Endothelial cell of umbilical vein (primary cell): ENCODE data around the gene LITAF. TPM values are rescaled to one million over a fixed set of nuclear protein-coding genes. Genes with fewer than 3 reads are reported as not detected.

ENCODE experiments used
- BruUV-seq: library from RNA; stranded (reverse); fragments of 400-500 nt; replicated peaks from 2 replicates; lab custom pipeline; 2021; lab: Mats Ljungman, UMichigan
- CTCF ChIA-PET: fragments of 300-600, 350-600 bp; sonication (Branson Sonifier 250); formaldehyde crosslinking; loops from one replicate; lab custom pipeline; 2021; ENCODE audit warnings: antibody characterized with exemption, inconsistent platforms; lab: Charles Lee
- POLR2A ChIA-PET: fragments of 300-600, 350-600 bp; sonication (Branson Sonifier 250); formaldehyde crosslinking; loops from one replicate; lab custom pipeline; 2021; ENCODE audit warnings: antibody characterized with exemption, inconsistent platforms; lab: Charles Lee
- DNase-seq: peaks from one replicate; pipeline ENCODE4 v3.0.0-alpha.2; 2011; ENCODE audit warnings: low read depth, low spot score
- FAIRE-seq: peaks from 2 replicates; lab custom pipeline; 2011; peaks lifted over from hg19 to GRCh38; lab: Jason Lieb, UNC
- H2AFZ ChIP-seq: 2 replicates; pipeline ENCODE4 v1.6.0; 2012; ENCODE audit warnings: low read depth, low read length, control low read depth, inconsistent platforms
- H3K27ac ChIP-seq: 2 replicates; pipeline ENCODE4 v1.5.1; 2011; ENCODE audit warnings: low read depth, mild to moderate bottlenecking, control low read depth, low read length, moderate library complexity; ENCODE audit not compliant: insufficient read depth
- H3K27me3 ChIP-seq, 2 experiments: 2 replicates each; pipeline versions ENCODE4 v1.6.0 to v1.6.1; 2011; ENCODE audit warnings: low read length in 2 of 2, mixed read lengths in 1 of 2; ENCODE audit not compliant: control insufficient read depth in 2 of 2, insufficient read depth in 2 of 2
- H3K36me3 ChIP-seq, 2 experiments: 2 replicates in 1 of 2; 3 replicates in 1 of 2; pipeline ENCODE4 v1.5.1; 2011; ENCODE audit warnings: low read length in 2 of 2, mild to moderate bottlenecking in 1 of 2, moderate library complexity in 1 of 2; ENCODE audit not compliant: control insufficient read depth in 2 of 2, insufficient read depth in 2 of 2; ENCODE audit errors: extremely low read depth in 1 of 2
- H3K4me1 ChIP-seq: 3 replicates; pipeline ENCODE4 v1.5.1; 2011; ENCODE audit warnings: mild to moderate bottlenecking, low read length; ENCODE audit not compliant: control insufficient read depth, insufficient read depth; ENCODE audit errors: extremely low read depth
- H3K4me2 ChIP-seq: 2 replicates; pipeline ENCODE4 v1.6.1; 2011; ENCODE audit warnings: low read length, control low read depth, mixed read lengths; ENCODE audit not compliant: insufficient read depth
- H3K4me3 ChIP-seq, 3 experiments: fragments of 200-600 bp in 1 of 3; sonication (generic), shearing (Covaris generic) in 1 of 3; replicated peaks in 1 of 3; 2 replicates each; pipeline ENCODE4 v1.5.1; 2011 to 2016; ENCODE audit warnings: control low read depth in 3 of 3, low read length in 3 of 3, mild to moderate bottlenecking in 2 of 3, inconsistent platforms in 1 of 3, low read depth in 1 of 3, moderate library complexity in 1 of 3; ENCODE audit not compliant: insufficient read depth in 1 of 3
- H3K79me2 ChIP-seq: 2 replicates; pipeline ENCODE4 v1.6.0; 2012; ENCODE audit warnings: low read length, inconsistent platforms; ENCODE audit not compliant: control insufficient read depth, insufficient read depth
- H3K9ac ChIP-seq: replicated peaks from 2 replicates; pipeline ENCODE3; 2011; ENCODE audit warnings: low read length, control low read depth; ENCODE audit not compliant: insufficient read depth; ENCODE audit errors: extremely low read depth
- H3K9me1 ChIP-seq: replicated peaks from 3 replicates; pipeline ENCODE4 v1.6.0; 2011; ENCODE audit warnings: mild to moderate bottlenecking, low read length; ENCODE audit not compliant: control insufficient read depth, insufficient read depth; ENCODE audit errors: extremely low read depth
- H3K9me3 ChIP-seq: replicated peaks from 2 replicates; pipeline ENCODE4 v1.5.1; 2012; ENCODE audit warnings: low read length, inconsistent platforms; ENCODE audit not compliant: control insufficient read depth, insufficient read depth
- H4K20me1 ChIP-seq: replicated peaks from 2 replicates; pipeline ENCODE3; 2011; ENCODE audit warnings: mild to moderate bottlenecking, low read length; ENCODE audit not compliant: control insufficient read depth, insufficient read depth; ENCODE audit errors: extremely low read depth
- EZH2 ChIP-seq: IDR thresholded peaks from 2 replicates; pipeline ENCODE4 v1.6.1; 2012; ENCODE audit warnings: borderline replicate concordance, low read depth, mild to moderate bottlenecking, moderate library complexity, low read length, inconsistent platforms; ENCODE audit not compliant: severe bottlenecking
- FOS ChIP-seq: IDR thresholded peaks from 2 replicates; pipeline ENCODE4 v1.6.1; 2011; ENCODE audit warnings: mild to moderate bottlenecking, low read length, moderate library complexity, borderline replicate concordance; ENCODE audit not compliant: insufficient read depth
- GATA2 ChIP-seq: IDR thresholded peaks from 2 replicates; pipeline ENCODE4 v1.7.0; 2011; ENCODE audit warnings: low read depth, mild to moderate bottlenecking, moderate library complexity, mixed read lengths, low read length; ENCODE audit not compliant: insufficient read length, insufficient read depth
- JUN ChIP-seq: IDR thresholded peaks from 2 replicates; pipeline ENCODE4 v1.6.1; 2011; ENCODE audit warnings: borderline replicate concordance, low read depth; ENCODE audit not compliant: insufficient read length, insufficient read depth
- MYC ChIP-seq: IDR thresholded peaks from one replicate; pipeline ENCODE4 v1.6.1; 2011; ENCODE audit warnings: mild to moderate bottlenecking, low read depth, low read length
- POLR2A ChIP-seq: IDR thresholded peaks from 2 replicates; pipeline ENCODE4 v1.6.1; 2012; ENCODE audit warnings: low read depth, mild to moderate bottlenecking, control low read depth, low read length
- POLR2AphosphoS5 ChIP-seq: IDR thresholded peaks from 2 replicates; pipeline ENCODE4 v1.6.1; 2012; ENCODE audit warnings: low read depth, mild to moderate bottlenecking, control low read depth, low read length, moderate library complexity; ENCODE audit not compliant: insufficient read depth
- dilution Hi-C: fragments of 300-500 bp; cut with MboI; formaldehyde crosslinking; loops from one replicate; pipeline ENCODE4 v1.15.0; 2019; ENCODE audit warnings: low sequenced_read_pairs; ENCODE audit not compliant: extremely low pct_ligation_motif_present
- intact Hi-C: fragments of 100-400 bp; cut with micrococcal nuclease; formaldehyde crosslinking; loops from one replicate; pipeline ENCODE4 v1.10.0; 2022
- polyA plus RNA-seq, 4 experiments: library from polyadenylated mRNA; depleted of rRNA in 3 of 4; stranded (reverse) in 3 of 4; unstranded in 1 of 4; fragments of >200 nt; gene quantifications; 2 replicates each; pipeline versions ENCODE4 v1.2.1 to v1.2.3, GENCODE V29; 2011 to 2012; ENCODE audit warnings: missing spikeins in 1 of 4
- total RNA-seq: library from RNA; stranded (reverse); gene quantifications from 2 replicates; pipeline ENCODE4 v1.2.3, GENCODE V29; 2021
- TF ChIP-seq, protein P1 (sequence below): IDR thresholded peaks from 2 replicates; pipeline ENCODE4 v1.6.1; 2011; ENCODE audit not compliant: insufficient read depth, insufficient read length
- TF ChIP-seq, protein P2 (sequence below), 2 donors: IDR thresholded peaks; 1 replicate in 1 of 2; 2 replicates in 1 of 2; pipeline ENCODE4 v1.5.1; 2011; ENCODE audit warnings: low read length in 2 of 2, mild to moderate bottlenecking in 2 of 2, moderate library complexity in 2 of 2, control low read depth in 1 of 2, inconsistent platforms in 1 of 2, low read depth in 1 of 2; ENCODE audit not compliant: insufficient read depth in 1 of 2; ENCODE audit errors: extremely low read depth in 1 of 2

LITAF gene
- total and polyA plus RNA-seq, 2 donors (not counting 3 experiments of a cell fraction or from before 2014, with no cell fraction given), result 15.2 to 27.2 TPM

DNA sequence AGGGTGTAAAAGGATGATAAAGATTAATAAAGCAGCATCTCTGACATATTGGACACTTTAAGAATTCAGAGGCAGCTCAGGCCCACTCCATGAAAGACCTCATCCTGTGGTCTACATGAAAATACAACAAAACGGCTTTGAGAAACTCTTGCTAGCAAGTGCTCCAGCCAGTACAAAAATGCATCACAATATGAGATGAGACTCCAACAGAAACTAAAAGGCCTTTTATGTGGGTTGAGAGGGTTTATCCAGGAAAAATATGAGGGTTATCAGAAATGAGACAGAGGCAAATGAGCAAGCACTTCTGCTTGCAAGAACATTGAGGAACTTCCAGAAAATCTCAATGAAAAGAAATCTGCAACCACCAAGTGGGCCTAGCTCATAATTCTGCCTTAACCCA lies 65.7 kb downstream of the LITAF start:
- no peak overlapping the region for H3K9ac ChIP-seq
- no peaks in the 10 kb centered on the region for H4K20me1 ChIP-seq
- no peak overlapping the region for H2AFZ ChIP-seq
- intact Hi-C loops, result no loop called here
- TF ChIP-seq, protein P1, sequence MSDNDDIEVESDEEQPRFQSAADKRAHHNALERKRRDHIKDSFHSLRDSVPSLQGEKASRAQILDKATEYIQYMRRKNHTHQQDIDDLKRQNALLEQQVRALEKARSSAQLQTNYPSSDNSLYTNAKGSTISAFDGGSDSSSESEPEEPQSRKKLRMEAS, result no peak
- no peak for TF ChIP-seq JUN
- TF ChIP-seq EZH2, result no peak
- TF ChIP-seq POLR2A, result no peak
- no peak for TF ChIP-seq FOS
- TF ChIP-seq MYC, result no peak
- TF ChIP-seq, protein P2, sequence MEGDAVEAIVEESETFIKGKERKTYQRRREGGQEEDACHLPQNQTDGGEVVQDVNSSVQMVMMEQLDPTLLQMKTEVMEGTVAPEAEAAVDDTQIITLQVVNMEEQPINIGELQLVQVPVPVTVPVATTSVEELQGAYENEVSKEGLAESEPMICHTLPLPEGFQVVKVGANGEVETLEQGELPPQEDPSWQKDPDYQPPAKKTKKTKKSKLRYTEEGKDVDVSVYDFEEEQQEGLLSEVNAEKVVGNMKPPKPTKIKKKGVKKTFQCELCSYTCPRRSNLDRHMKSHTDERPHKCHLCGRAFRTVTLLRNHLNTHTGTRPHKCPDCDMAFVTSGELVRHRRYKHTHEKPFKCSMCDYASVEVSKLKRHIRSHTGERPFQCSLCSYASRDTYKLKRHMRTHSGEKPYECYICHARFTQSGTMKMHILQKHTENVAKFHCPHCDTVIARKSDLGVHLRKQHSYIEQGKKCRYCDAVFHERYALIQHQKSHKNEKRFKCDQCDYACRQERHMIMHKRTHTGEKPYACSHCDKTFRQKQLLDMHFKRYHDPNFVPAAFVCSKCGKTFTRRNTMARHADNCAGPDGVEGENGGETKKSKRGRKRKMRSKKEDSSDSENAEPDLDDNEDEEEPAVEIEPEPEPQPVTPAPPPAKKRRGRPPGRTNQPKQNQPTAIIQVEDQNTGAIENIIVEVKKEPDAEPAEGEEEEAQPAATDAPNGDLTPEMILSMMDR (IDR thresholded peaks at IDR 0.05; ENCODE audit: extremely low read depth in 1 of 2, insufficient read depth in 1 of 2, low read depth in 1 of 2, low read length in 2 of 2), result no peak
- TF ChIP-seq GATA2, result no peak
- TF ChIP-seq POLR2AphosphoS5, result no peak
- CTCF ChIA-PET, result interaction anchor here (1.0 to 3.5 kb wide), 2 partner anchors 10 to 34 kb away, joined by 3 to 30 read pairs; no protein-coding TSS in a partner anchor
- DNase-seq (no peak), FAIRE-seq (no peak)
- H3K4me3 ChIP-seq, result no peak overlapping the region
- H3K79me2 ChIP-seq, result no peaks in the 10 kb centered on the region
- no peaks in the 10 kb centered on the region for H3K9me1 ChIP-seq
- H3K27me3 ChIP-seq, result no peaks in the 10 kb centered on the region
- H3K4me1 ChIP-seq, result no peaks in the 10 kb centered on the region
- H3K36me3 ChIP-seq, result no peaks in the 10 kb centered on the region
- no peak overlapping the region for H3K27ac ChIP-seq
- dilution Hi-C loops, result no loop called here
- POLR2A ChIA-PET, result no interaction called here
- H3K4me2 ChIP-seq, result no peak overlapping the region
- no peaks in the 10 kb centered on the region for H3K9me3 ChIP-seq
- no TSS peak for BruUV-seq
